Vagina (tissue), 2 donors: ENCODE data around the gene IVD. TPM values are rescaled to one million over a fixed set of nuclear protein-coding genes. Genes with fewer than 3 reads are reported as not detected.

Source experiments
- DNase-seq, 2 donors: peaks; one replicate each; pipeline ENCODE4 v3.0.0-alpha.2; 2017; ENCODE audit errors: extremely low spot score in 2 of 2
- H3K27ac ChIP-seq: fragments of 200-600 bp; sonication (generic); one replicate; pipeline ENCODE4 v1.5.1; 2019
- H3K27me3 ChIP-seq: fragments of 200-600 bp; sonication (generic); one replicate; pipeline ENCODE4 v1.5.1; 2019
- H3K36me3 ChIP-seq, 2 donors: fragments of 200-600 bp; sonication (generic); one replicate each; pipeline ENCODE4 v1.5.1; 2017 to 2019
- H3K4me1 ChIP-seq: fragments of 200-600 bp; sonication (generic); one replicate; pipeline ENCODE4 v1.5.1; 2019
- H3K4me3 ChIP-seq, 2 donors: fragments of 200-600 bp; sonication (generic); 1 replicate in 1 of 2; 2 replicates in 1 of 2; pipeline ENCODE4 v1.5.1; 2016 to 2019
- H3K9me3 ChIP-seq: fragments of 200-600 bp; sonication (generic); one replicate; pipeline ENCODE4 v1.5.1; 2019
- POLR2A ChIP-seq, 2 donors: fragments of 450-650 bp; IDR thresholded peaks; one replicate each; pipeline ENCODE4 v1.6.1; 2017; ENCODE audit warnings: antibody characterized with exemption in 2 of 2, mild to moderate bottlenecking in 2 of 2, moderate library complexity in 2 of 2
- POLR2AphosphoS5 ChIP-seq, 2 donors: sonication (generic); formaldehyde crosslinking; IDR thresholded peaks; one replicate each; pipeline ENCODE4 v1.9.0; 2017; ENCODE audit warnings: antibody characterized with exemption in 2 of 2, mild to moderate bottlenecking in 2 of 2, low read depth in 1 of 2; ENCODE audit not compliant: insufficient read depth in 1 of 2
- intact Hi-C: fragments of 100-400 bp; cut with DNase I; formaldehyde crosslinking; loops from one replicate; pipeline ENCODE4 v1.15.1; 2023
- total RNA-seq: library from RNA; depleted of rRNA; stranded (reverse); fragments of >200 nt; gene quantifications from one replicate; pipeline ENCODE4 v1.2.3, GENCODE V29; 2016
- TF ChIP-seq, protein P1 (sequence below), 3 experiments: fragments of 450-650 bp in 2 of 3; fragments of 200-600 bp in 1 of 3; sonication (generic) in 1 of 3; IDR thresholded peaks; one replicate each; pipeline ENCODE4 v1.5.1; 2017 to 2019; ENCODE audit warnings: antibody characterized with exemption in 3 of 3, mild to moderate bottlenecking in 2 of 3, moderate library complexity in 2 of 3

Gene IVD
- total RNA-seq, 1 donor from 2014 or later: 30.4 TPM

DNA sequence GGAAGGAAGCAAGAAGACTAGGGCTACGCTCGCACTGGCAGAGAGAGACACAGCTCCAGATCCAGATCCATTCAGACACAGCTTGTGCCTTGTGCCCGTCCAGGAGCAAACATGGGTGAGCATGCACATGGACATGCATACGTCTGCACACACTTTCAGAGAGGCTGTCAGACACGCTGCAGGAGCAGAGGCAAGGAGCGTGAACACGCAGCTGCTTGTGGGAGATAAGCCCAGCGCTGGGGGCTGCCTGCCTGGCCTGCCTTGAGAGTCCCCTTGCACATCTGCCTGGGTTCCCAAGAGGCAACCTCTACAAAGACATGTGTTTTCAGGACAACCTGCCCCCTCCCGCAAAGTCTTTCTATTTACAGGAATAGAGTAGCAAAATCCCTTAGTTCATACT is 21.6 kb downstream of the IVD start:
- no peaks in the 10 kb centered on the region for H3K36me3 ChIP-seq
- no peaks in the 10 kb centered on the region for H3K9me3 ChIP-seq
- no peak for DNase-seq
- H3K4me1 ChIP-seq: no peaks in the 10 kb centered on the region
- TF ChIP-seq POLR2A (IDR thresholded peaks at IDR 0.05): no peak
- no peak for TF ChIP-seq POLR2AphosphoS5 (IDR thresholded peaks at IDR 0.05; ENCODE audit: insufficient read depth in 1 of 2, low read depth in 1 of 2)
- TF ChIP-seq, protein P1, sequence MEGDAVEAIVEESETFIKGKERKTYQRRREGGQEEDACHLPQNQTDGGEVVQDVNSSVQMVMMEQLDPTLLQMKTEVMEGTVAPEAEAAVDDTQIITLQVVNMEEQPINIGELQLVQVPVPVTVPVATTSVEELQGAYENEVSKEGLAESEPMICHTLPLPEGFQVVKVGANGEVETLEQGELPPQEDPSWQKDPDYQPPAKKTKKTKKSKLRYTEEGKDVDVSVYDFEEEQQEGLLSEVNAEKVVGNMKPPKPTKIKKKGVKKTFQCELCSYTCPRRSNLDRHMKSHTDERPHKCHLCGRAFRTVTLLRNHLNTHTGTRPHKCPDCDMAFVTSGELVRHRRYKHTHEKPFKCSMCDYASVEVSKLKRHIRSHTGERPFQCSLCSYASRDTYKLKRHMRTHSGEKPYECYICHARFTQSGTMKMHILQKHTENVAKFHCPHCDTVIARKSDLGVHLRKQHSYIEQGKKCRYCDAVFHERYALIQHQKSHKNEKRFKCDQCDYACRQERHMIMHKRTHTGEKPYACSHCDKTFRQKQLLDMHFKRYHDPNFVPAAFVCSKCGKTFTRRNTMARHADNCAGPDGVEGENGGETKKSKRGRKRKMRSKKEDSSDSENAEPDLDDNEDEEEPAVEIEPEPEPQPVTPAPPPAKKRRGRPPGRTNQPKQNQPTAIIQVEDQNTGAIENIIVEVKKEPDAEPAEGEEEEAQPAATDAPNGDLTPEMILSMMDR (IDR thresholded peaks at IDR 0.05): no peak
- no peaks in the 10 kb centered on the region for H3K27me3 ChIP-seq
- H3K27ac ChIP-seq: no peak overlapping the region
- no peak overlapping the region for H3K4me3 ChIP-seq
- intact Hi-C loops: loop anchor here (10.0 kb wide), 1 partner anchor 82 kb away; the partner anchor contains the start of gene CCDC9B

DNA sequence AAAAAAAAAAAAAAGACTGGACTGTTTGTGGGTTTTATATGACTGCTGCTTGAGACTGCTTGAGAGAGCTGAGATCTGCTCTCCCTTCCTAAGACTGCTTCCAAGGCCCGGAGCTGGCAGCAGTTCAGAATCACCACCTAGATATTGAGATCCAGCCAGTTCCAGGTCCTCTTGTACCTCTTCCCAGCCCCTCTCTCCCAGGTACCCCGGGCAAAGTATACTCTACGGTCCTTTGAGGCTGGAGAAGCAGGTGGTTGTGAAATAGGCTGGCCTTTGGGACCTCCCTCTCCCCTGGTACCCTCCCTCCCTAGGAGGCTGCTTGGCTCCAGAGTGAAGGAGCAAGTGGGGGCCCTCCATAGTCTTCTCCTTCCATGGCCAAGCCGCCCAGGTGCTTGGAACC is 22.6 kb downstream of the IVD start:
- intact Hi-C loops: loop anchor here (10.0 kb wide), 1 partner anchor 83 kb away; the partner anchor contains the start of gene CCDC9B
- Histone ChIP-seq H3K4me3 (no peak overlapping the region), H3K9me3 (no peaks in the 10 kb centered on the region), H3K27me3 (no peaks in the 10 kb centered on the region), H3K36me3 (no peaks in the 10 kb centered on the region), H3K4me1 (no peaks in the 10 kb centered on the region), H3K27ac (no peak overlapping the region)
- TF ChIP-seq, protein P1 (IDR thresholded peaks at IDR 0.05): no peak
- no peak for TF ChIP-seq POLR2AphosphoS5 (IDR thresholded peaks at IDR 0.05; ENCODE audit: insufficient read depth in 1 of 2, low read depth in 1 of 2)
- no peak for TF ChIP-seq POLR2A (IDR thresholded peaks at IDR 0.05)
- DNase-seq: no peak

DNA sequence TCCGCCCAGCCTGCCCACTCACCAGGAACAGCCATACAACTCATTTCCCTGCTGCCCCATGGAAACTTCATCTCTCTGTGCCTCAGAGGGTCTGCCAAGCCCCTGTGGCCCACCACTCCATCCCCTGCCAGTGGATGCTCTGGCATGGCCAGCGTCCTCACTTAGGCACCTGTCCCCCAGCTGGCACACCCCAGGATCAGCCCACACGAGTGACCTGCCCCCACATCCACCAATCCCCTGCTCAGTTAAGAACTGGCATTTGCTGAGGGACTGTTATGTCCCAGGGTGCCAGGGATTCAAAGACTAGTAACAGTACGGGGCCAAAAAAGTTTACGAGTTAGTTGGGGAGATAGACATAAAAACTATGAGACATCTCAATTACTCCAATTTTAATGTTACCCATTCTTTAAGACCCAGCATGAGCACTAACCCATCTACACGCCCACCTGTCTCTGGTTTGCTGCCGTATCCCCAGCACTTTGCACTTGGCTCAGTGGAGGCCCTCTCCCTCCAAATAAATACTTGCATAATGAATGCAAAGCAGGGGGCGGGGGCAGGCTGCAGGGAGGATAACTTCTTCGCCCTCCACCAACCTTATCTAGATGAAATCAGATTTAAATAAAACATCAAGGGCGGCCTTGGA is 23.6 kb downstream of the IVD start:
- H3K27me3 ChIP-seq: no peaks in the 10 kb centered on the region
- intact Hi-C loops: loop anchor here (10.0 kb wide), 1 partner anchor 84 kb away; the partner anchor contains the start of gene CCDC9B
- no peaks in the 10 kb centered on the region for H3K9me3 ChIP-seq
- no peak overlapping the region for H3K4me3 ChIP-seq
- no peaks in the 10 kb centered on the region for H3K4me1 ChIP-seq
- H3K27ac ChIP-seq: no peak overlapping the region
- no peak for TF ChIP-seq POLR2A (IDR thresholded peaks at IDR 0.05)
- TF ChIP-seq POLR2AphosphoS5 (IDR thresholded peaks at IDR 0.05; ENCODE audit: insufficient read depth in 1 of 2, low read depth in 1 of 2): no peak
- TF ChIP-seq, protein P1 (IDR thresholded peaks at IDR 0.05): no peak
- DNase-seq: no peak
- H3K36me3 ChIP-seq: no peaks in the 10 kb centered on the region

DNA sequence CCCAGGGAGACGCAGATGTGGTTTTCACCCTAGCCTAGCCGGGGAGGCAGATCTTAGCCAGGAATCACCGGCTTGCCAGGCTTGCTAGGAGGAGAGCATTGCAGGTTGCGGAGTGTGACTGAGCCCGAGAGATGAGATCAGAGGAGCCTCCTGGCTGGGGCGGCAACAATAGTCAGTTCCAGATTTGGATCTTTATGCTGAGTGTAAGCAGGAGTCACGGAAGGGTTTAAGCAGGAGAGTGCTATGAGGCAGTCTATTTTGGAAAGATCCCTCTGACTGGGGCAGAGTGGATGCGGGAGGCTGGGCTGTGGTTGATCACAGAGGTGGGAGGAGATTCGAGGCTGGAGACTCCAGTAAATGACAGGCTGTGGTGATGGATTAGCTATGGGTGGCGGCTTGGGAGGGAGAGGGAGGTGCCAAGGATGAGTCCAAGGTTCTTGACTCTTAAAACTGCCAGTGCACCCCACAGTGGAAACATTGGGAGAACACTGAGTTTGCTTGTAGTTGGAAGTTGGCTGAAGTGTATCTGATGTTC is 24.7 kb downstream of the IVD start:
- H3K27ac ChIP-seq: no peak overlapping the region
- intact Hi-C loops: loop anchor here (10.0 kb wide), 1 partner anchor 216 kb away; no protein-coding TSS in a partner anchor
- DNase-seq: no peak
- H3K27me3 ChIP-seq: no peaks in the 10 kb centered on the region
- no peaks in the 10 kb centered on the region for H3K4me1 ChIP-seq
- H3K36me3 ChIP-seq: no peaks in the 10 kb centered on the region
- H3K4me3 ChIP-seq: no peak overlapping the region
- TF ChIP-seq POLR2A (IDR thresholded peaks at IDR 0.05) (no peak), POLR2AphosphoS5 (IDR thresholded peaks at IDR 0.05; ENCODE audit: insufficient read depth in 1 of 2, low read depth in 1 of 2) (peak in 1 of 2 donors; percentile 37)
- TF ChIP-seq, protein P1 (IDR thresholded peaks at IDR 0.05): no peak
- H3K9me3 ChIP-seq: no peaks in the 10 kb centered on the region
